Gastrocnemius medialis (tissue), 4 donors: ENCODE measurements around the gene MBIP. TPM values are rescaled to one million over a fixed set of nuclear protein-coding genes. Genes with fewer than 3 reads are reported as not detected.

Experiments
- ATAC-seq, 2 donors: fragments of 150-250 bp; one replicate each; pipeline ENCODE4 v1.9.1; 2016
- DNase-seq, 2 donors: peaks; one replicate each; pipeline ENCODE4 v3.0.0-alpha.2; 2019
- H3K27ac ChIP-seq, 4 donors: fragments of 200-600 bp; sonication (generic); 1 replicate in 1 of 4; 2 replicates in 3 of 4; pipeline ENCODE4 v1.5.1; 2016 to 2018; ENCODE audit warnings: mild to moderate bottlenecking in 2 of 4, moderate library complexity in 1 of 4
- H3K27me3 ChIP-seq, 3 donors: fragments of 200-600 bp; sonication (generic) in 2 of 3; 1 replicate in 1 of 3; 2 replicates in 2 of 3; pipeline versions ENCODE4 v1.5.1 to v1.6.0; 2016 to 2019; ENCODE audit warnings: mild to moderate bottlenecking in 1 of 3, moderate library complexity in 1 of 3
- H3K36me3 ChIP-seq, 2 donors: fragments of 200-600 bp; sonication (generic) in 1 of 2; one replicate each; pipeline ENCODE4 v1.5.1; 2017 to 2018
- H3K4me1 ChIP-seq, 2 donors: fragments of 200-600 bp; sonication (generic) in 1 of 2; one replicate each; pipeline ENCODE4 v1.5.1; 2016 to 2017; ENCODE audit warnings: mild to moderate bottlenecking in 2 of 2
- H3K4me3 ChIP-seq, 4 donors: fragments of 200-600 bp; sonication (generic) in 3 of 4; 1 replicate in 1 of 4; 2 replicates in 3 of 4; pipeline ENCODE4 v1.5.1; 2016 to 2019; ENCODE audit warnings: mild to moderate bottlenecking in 2 of 4
- H3K9me3 ChIP-seq, 3 donors: fragments of 200-600 bp; sonication (generic) in 2 of 3; 1 replicate in 1 of 3; 2 replicates in 2 of 3; pipeline ENCODE4 v1.5.1; 2016 to 2019
- POLR2A ChIP-seq, 2 donors: fragments of 450-650 bp; IDR thresholded peaks; one replicate each; pipeline ENCODE4 v1.6.1; 2017; ENCODE audit warnings: antibody characterized with exemption in 2 of 2, mild to moderate bottlenecking in 2 of 2, moderate library complexity in 2 of 2
- in situ Hi-C, 4 donors: fragments of 200-750 bp; cut with MboI; loops; one replicate each; pipeline versions ENCODE4 v1.15.0 to v1.8.0; 2017; ENCODE audit warnings: low sequenced_read_pairs in 4 of 4
- intact Hi-C: fragments of 100-400 bp; cut with DNase I; formaldehyde crosslinking; loops from one replicate; pipeline ENCODE4 v1.15.1; 2023; ENCODE audit warnings: low total_unique reads
- total RNA-seq, 4 donors: library from RNA; depleted of rRNA; stranded (reverse); fragments of >200 nt; gene quantifications; one replicate each; pipeline versions ENCODE4 v1.1.0 to v1.2.3, GENCODE V29; 2016
- TF ChIP-seq, protein P1 (sequence below), 5 experiments: fragments of 450-650 bp in 3 of 5; fragments of 200-600 bp in 2 of 5; sonication (generic) in 2 of 5; IDR thresholded peaks in 4 of 5; conservative IDR thresholded peaks in 1 of 5; 1 replicate in 4 of 5; 2 replicates in 1 of 5; pipeline ENCODE4 v1.5.1; 2016 to 2019; ENCODE audit warnings: antibody characterized with exemption in 5 of 5, mild to moderate bottlenecking in 3 of 5, moderate library complexity in 3 of 5

Gene MBIP
- total RNA-seq, 4 donors from 2014 or later = 1.8 to 4.6 (median 3.5) TPM

DNA sequence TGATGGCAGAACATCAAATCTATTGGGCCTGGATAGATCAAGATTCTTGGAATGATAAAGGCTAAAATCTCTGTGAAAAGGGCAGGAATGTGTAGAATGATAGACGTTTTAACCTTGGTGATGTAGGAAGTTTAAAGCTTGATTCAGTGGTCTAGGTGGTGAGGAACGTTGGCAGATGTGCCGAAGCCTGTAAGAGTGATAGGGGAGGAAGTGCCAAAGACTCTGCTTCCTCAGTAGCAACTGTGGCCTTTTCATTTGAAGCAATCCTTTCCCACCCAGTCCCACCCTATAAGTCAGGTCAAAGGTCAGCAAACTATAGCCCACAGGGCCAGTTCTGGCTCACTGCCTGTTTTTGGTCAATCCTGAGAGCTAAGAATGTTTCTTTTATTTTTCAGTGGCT is 62.2 kb downstream of the MBIP start:
- no peaks in the 10 kb centered on the region for H3K4me1 ChIP-seq
- H3K9me3 ChIP-seq = no peaks in the 10 kb centered on the region
- DNase-seq (no peak), ATAC-seq (no peak)
- no peak overlapping the region for H3K4me3 ChIP-seq
- H3K36me3 ChIP-seq = no peaks in the 10 kb centered on the region
- no peaks in the 10 kb centered on the region for H3K27me3 ChIP-seq
- intact Hi-C loops = no loop called here
- no peak overlapping the region for H3K27ac ChIP-seq
- in situ Hi-C loops = no loop called here
- TF ChIP-seq, protein P1, sequence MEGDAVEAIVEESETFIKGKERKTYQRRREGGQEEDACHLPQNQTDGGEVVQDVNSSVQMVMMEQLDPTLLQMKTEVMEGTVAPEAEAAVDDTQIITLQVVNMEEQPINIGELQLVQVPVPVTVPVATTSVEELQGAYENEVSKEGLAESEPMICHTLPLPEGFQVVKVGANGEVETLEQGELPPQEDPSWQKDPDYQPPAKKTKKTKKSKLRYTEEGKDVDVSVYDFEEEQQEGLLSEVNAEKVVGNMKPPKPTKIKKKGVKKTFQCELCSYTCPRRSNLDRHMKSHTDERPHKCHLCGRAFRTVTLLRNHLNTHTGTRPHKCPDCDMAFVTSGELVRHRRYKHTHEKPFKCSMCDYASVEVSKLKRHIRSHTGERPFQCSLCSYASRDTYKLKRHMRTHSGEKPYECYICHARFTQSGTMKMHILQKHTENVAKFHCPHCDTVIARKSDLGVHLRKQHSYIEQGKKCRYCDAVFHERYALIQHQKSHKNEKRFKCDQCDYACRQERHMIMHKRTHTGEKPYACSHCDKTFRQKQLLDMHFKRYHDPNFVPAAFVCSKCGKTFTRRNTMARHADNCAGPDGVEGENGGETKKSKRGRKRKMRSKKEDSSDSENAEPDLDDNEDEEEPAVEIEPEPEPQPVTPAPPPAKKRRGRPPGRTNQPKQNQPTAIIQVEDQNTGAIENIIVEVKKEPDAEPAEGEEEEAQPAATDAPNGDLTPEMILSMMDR (IDR thresholded peaks at IDR 0.05 in 4 of 5, conservative IDR thresholded peaks at IDR 0.05 in 1 of 5) = no peak
- no peak for TF ChIP-seq POLR2A (IDR thresholded peaks at IDR 0.05)

DNA sequence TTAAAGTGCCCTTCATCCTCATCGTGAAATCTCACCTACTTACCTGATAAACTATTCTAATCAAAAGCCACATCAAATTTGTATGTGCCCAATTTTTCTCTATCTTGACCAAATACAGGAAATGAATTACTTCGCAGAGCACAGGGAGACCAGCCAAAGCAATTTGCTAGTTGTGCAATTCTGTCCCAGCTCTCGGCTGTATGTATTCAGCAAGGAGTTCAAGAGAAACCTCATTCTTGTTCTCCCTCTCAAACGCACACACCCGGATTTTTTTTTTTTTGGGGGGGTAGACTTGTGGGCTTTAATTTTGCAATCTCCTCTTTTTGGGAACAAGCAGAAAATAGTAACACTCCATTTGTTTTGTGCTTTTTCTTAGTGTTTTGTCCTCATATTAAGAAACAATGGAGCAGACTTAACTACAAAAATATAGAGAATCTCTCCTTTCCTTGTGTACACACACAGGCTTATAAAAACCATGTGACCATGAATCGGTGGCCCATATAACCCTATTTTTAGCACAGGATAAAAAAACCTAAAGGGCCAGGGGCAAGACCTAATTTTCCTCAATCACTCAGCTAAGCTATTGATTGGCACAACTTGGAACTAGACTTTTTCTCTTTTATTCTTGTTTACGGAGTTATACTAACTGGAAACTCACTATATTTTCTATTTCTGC is 64.2 kb downstream of the MBIP start:
- no peak overlapping the region for H3K27ac ChIP-seq
- DNase-seq (peak; percentile 9 to 35), ATAC-seq (peak; percentile 45 to 60)
- no peak overlapping the region for H3K4me3 ChIP-seq
- H3K9me3 ChIP-seq = no peaks in the 10 kb centered on the region
- intact Hi-C loops (no loop called here), in situ Hi-C loops (no loop called here)
- TF ChIP-seq, protein P1 (IDR thresholded peaks at IDR 0.05 in 4 of 5, conservative IDR thresholded peaks at IDR 0.05 in 1 of 5) = no peak
- no peak for TF ChIP-seq POLR2A (IDR thresholded peaks at IDR 0.05)
- H3K27me3 ChIP-seq = no peaks in the 10 kb centered on the region
- no peaks in the 10 kb centered on the region for H3K4me1 ChIP-seq
- no peaks in the 10 kb centered on the region for H3K36me3 ChIP-seq

DNA sequence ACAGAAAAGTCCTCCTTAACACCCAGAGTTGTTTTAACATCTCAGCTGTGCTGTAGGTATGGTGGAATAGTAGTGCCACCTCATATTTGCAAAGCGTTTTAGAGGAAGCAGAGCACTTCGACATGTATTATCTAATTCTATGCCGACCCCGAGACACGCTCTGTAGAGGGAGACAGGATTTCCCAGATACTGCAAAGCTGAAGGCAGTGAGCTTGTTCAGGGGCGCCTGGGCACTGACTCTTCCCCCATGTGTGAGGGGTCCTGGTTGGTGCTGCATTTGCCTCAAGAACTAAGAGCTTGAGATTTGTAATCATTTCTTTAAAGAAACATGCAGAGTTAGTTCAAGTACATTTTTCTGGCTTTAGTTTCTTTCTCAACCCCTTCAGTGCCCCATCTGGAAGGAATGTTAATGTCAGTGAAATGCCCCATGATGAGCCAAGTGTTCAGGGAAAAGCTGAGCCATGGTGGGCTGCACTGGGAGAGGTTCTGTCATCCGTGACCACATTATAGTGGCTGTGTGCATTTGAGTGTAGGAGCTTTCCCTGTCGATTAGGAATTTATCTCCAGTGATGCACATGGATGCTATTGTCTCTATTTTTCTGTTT is 66.3 kb downstream of the MBIP start:
- H3K36me3 ChIP-seq = no peaks in the 10 kb centered on the region
- in situ Hi-C loops = no loop called here
- H3K4me1 ChIP-seq = no peaks in the 10 kb centered on the region
- intact Hi-C loops = no loop called here
- H3K4me3 ChIP-seq = no peak overlapping the region
- no peak for TF ChIP-seq POLR2A (IDR thresholded peaks at IDR 0.05)
- TF ChIP-seq, protein P1 (IDR thresholded peaks at IDR 0.05 in 4 of 5, conservative IDR thresholded peaks at IDR 0.05 in 1 of 5) = no peak
- DNase-seq = no peak
- no peak overlapping the region for H3K27ac ChIP-seq
- no peak for ATAC-seq
- H3K9me3 ChIP-seq = no peaks in the 10 kb centered on the region
- no peaks in the 10 kb centered on the region for H3K27me3 ChIP-seq

Other genes starting within 250 kb of the MBIP start
- gene PTCSC3, start 143.9 kb downstream of the MBIP start, total RNA-seq = not detected
- gene NKX2-1, start 199.6 kb upstream of the MBIP start, total RNA-seq = not detected